Testis (tissue), 2 donors: ENCODE measurements around the gene GRIK5.

Experiments used
- CTCF ChIP-seq, 3 experiments: fragments of 450-650 bp in 2 of 3; fragments of 200-600 bp in 1 of 3; sonication (generic) in 1 of 3; IDR thresholded peaks; one replicate each; pipeline ENCODE4 v1.5.1; 2016 to 2019; ENCODE audit warnings: antibody characterized with exemption in 3 of 3, mild to moderate bottlenecking in 2 of 3, moderate library complexity in 1 of 3
- POLR2A ChIP-seq: fragments of 450-650 bp; IDR thresholded peaks from one replicate; pipeline ENCODE4 v1.6.1; 2017; ENCODE audit warnings: antibody characterized with exemption, mild to moderate bottlenecking, moderate library complexity

GRCh38 chr19:42093926-42094325 is 23.9 kb upstream of the GRIK5 start:
- TF ChIP-seq CTCF (IDR thresholded peaks at IDR 0.05) (no peak), POLR2A (no peak)
